IMR-90 (cell line): ENCODE data around the gene KCNAB1. TPM values are rescaled to one million over a fixed set of nuclear protein-coding genes. Genes with fewer than 3 reads are reported as not detected.

ENCODE experiments used
- ATAC-seq: fragments of 200-7000 bp; cut with Tn5 transposase; 2 replicates; pipeline ENCODE4 v1.9.1; 2020; ENCODE audit warnings: low read depth, mild to moderate bottlenecking, moderate library complexity
- BruUV-seq: library from RNA; stranded (reverse); fragments of 400-500 nt; replicated peaks from 2 replicates; lab custom pipeline; 2021; lab: Mats Ljungman, UMichigan
- CTCF ChIA-PET: fragments of 300-600 bp; formaldehyde crosslinking; extraction: SDS; loops from one replicate; lab custom pipeline; 2021; ENCODE audit warnings: antibody characterized with exemption; lab: Yijun Ruan, JAX
- POLR2A ChIA-PET: fragments of 300-600 bp; sonication (Branson Sonifier 250); formaldehyde crosslinking; loops from one replicate; lab custom pipeline; 2022; ENCODE audit warnings: antibody characterized with exemption; ENCODE audit not compliant: unreplicated experiment; lab: Charles Lee
- DNase-seq: peaks from one replicate; pipeline ENCODE4 v3.0.0; 2013
- H2AFZ ChIP-seq: replicated peaks from 2 replicates; pipeline ENCODE3; 2013; ENCODE audit warnings: low read length, mild to moderate bottlenecking; ENCODE audit not compliant: poor library complexity
- H2AK5ac ChIP-seq: 2 replicates; pipeline ENCODE4 v1.6.1; 2013; ENCODE audit warnings: low read depth, low read length, inconsistent platforms
- H2AK9ac ChIP-seq: replicated peaks from 2 replicates; pipeline ENCODE3; 2013; ENCODE audit warnings: mild to moderate bottlenecking, low read depth, low read length, moderate library complexity; ENCODE audit not compliant: poor library complexity
- H2BK120ac ChIP-seq: 2 replicates; pipeline ENCODE4 v1.6.1; 2013; ENCODE audit warnings: low read depth, low read length, inconsistent platforms
- H2BK15ac ChIP-seq: 3 replicates; pipeline ENCODE4 v1.6.1; 2013; ENCODE audit warnings: low read depth, low read length, inconsistent platforms
- H2BK20ac ChIP-seq: 2 replicates; pipeline ENCODE4 v1.6.1; 2013; ENCODE audit warnings: low read depth, mild to moderate bottlenecking, inconsistent platforms, low read length, moderate library complexity
- H2BK5ac ChIP-seq: 2 replicates; pipeline ENCODE4 v1.6.1; 2013; ENCODE audit warnings: mild to moderate bottlenecking, low read depth, low read length, inconsistent platforms; ENCODE audit not compliant: poor library complexity, severe bottlenecking
- H3K14ac ChIP-seq: replicated peaks from 2 replicates; pipeline ENCODE4 v1.6.1; 2013; ENCODE audit warnings: low read depth, low read length, inconsistent platforms
- H3K18ac ChIP-seq: 2 replicates; pipeline ENCODE4 v1.6.1; 2013; ENCODE audit warnings: low read depth, low read length, control low read depth
- H3K23ac ChIP-seq: 2 replicates; pipeline ENCODE4 v1.6.1; 2013; ENCODE audit warnings: low read depth, low read length, inconsistent platforms
- H3K27ac ChIP-seq: 2 replicates; pipeline ENCODE4 v1.5.1; 2013; ENCODE audit warnings: mild to moderate bottlenecking, control low read depth, low read length; ENCODE audit not compliant: insufficient read depth
- H3K27me3 ChIP-seq: 2 replicates; pipeline ENCODE4 v1.6.1; 2013; ENCODE audit warnings: low read length; ENCODE audit not compliant: control insufficient read depth, insufficient read depth
- H3K36me3 ChIP-seq: 2 replicates; pipeline ENCODE4 v1.6.1; 2013; ENCODE audit warnings: low read length, mixed read lengths; ENCODE audit not compliant: control insufficient read depth, insufficient read depth
- H3K4ac ChIP-seq: 2 replicates; pipeline ENCODE4 v1.6.1; 2013; ENCODE audit warnings: low read depth, low read length, inconsistent platforms
- H3K4me1 ChIP-seq: 2 replicates; pipeline ENCODE4 v1.6.1; 2013; ENCODE audit warnings: low read length, mixed read lengths; ENCODE audit not compliant: control insufficient read depth, insufficient read depth
- H3K4me2 ChIP-seq: 2 replicates; pipeline ENCODE4 v1.6.1; 2013; ENCODE audit warnings: low read depth, mild to moderate bottlenecking, control low read depth, low read length, moderate library complexity
- H3K4me3 ChIP-seq: 2 replicates; pipeline ENCODE4 v1.5.1; 2013; ENCODE audit warnings: low read depth, mild to moderate bottlenecking, control low read depth, low read length, moderate library complexity; ENCODE audit not compliant: insufficient read depth
- H3K56ac ChIP-seq: 2 replicates; pipeline ENCODE4 v1.6.1; 2013; ENCODE audit warnings: low read length, inconsistent platforms; ENCODE audit not compliant: insufficient read depth; ENCODE audit errors: extremely low read depth
- H3K79me1 ChIP-seq, 2 experiments: 2 replicates each; pipeline ENCODE4 v1.6.1; 2013; ENCODE audit warnings: low read length in 2 of 2, inconsistent platforms in 1 of 2, low read depth in 1 of 2
- H3K9ac ChIP-seq: 2 replicates; pipeline ENCODE4 v1.6.1; 2013; ENCODE audit warnings: low read depth, low read length, control low read depth
- H3K9me1 ChIP-seq: 2 replicates; pipeline ENCODE4 v1.6.1; 2013; ENCODE audit warnings: low read length, inconsistent platforms; ENCODE audit not compliant: insufficient read depth
- H3K9me3 ChIP-seq: 2 replicates; pipeline ENCODE4 v1.6.1; 2013; ENCODE audit warnings: low read length; ENCODE audit not compliant: control insufficient read depth, insufficient read depth
- H4K20me1 ChIP-seq: 2 replicates; pipeline ENCODE4 v1.6.1; 2013; ENCODE audit warnings: low read length, inconsistent platforms; ENCODE audit not compliant: insufficient read depth
- H4K5ac ChIP-seq: 2 replicates; pipeline ENCODE4 v1.6.1; 2013; ENCODE audit warnings: mild to moderate bottlenecking, low read depth, low read length, control low read depth
- H4K8ac ChIP-seq, 2 experiments: 2 replicates each; pipeline ENCODE4 v1.6.1; 2013; ENCODE audit warnings: low read depth in 2 of 2, low read length in 2 of 2, control low read depth in 1 of 2, inconsistent platforms in 1 of 2
- H4K91ac ChIP-seq: 2 replicates; pipeline ENCODE4 v1.6.1; 2013; ENCODE audit warnings: low read depth, low read length, inconsistent platforms; ENCODE audit not compliant: insufficient read depth
- CEBPB ChIP-seq: IDR thresholded peaks from 2 replicates; pipeline ENCODE4 v1.6.1; 2012; ENCODE audit warnings: low read depth, low read length, improper control_type of control experiment
- MAZ ChIP-seq: IDR thresholded peaks from 2 replicates; pipeline ENCODE4 v1.6.1; 2012; ENCODE audit warnings: low read depth, mild to moderate bottlenecking, low read length, improper control_type of control experiment, moderate library complexity, borderline replicate concordance
- NFE2L2 ChIP-seq: fragments of 150-350 bp; IDR thresholded peaks from 2 replicates; pipeline ENCODE4 v1.6.1; 2016; ENCODE audit warnings: low read depth, mild to moderate bottlenecking, low read length
- POLR2A ChIP-seq: IDR thresholded peaks from 2 replicates; pipeline ENCODE4 v1.6.1; 2012; ENCODE audit warnings: mild to moderate bottlenecking, low read depth, low read length
- RAD21 ChIP-seq: IDR thresholded peaks from 2 replicates; pipeline ENCODE4 v1.6.1; 2012; ENCODE audit warnings: low read length, improper control_type of control experiment
- RFX5 ChIP-seq: IDR thresholded peaks from 2 replicates; pipeline ENCODE4 v1.8.0; 2012; ENCODE audit warnings: low read depth, mild to moderate bottlenecking, low read length, moderate library complexity
- SMC3 ChIP-seq: fragments of 150-350 bp; IDR thresholded peaks from 2 replicates; pipeline ENCODE4 v1.6.1; 2016; ENCODE audit warnings: low read depth, mild to moderate bottlenecking, antibody characterized with exemption, low read length, moderate library complexity
- WGBS, 2 experiments: methylation state at CpG; one replicate each; pipeline versions ENCODE4 v1.1.5 to v1.1.7; 2013; ENCODE audit warnings: missing lambda C conversion rate in 2 of 2; ENCODE audit not compliant: insufficient read length in 1 of 2; ENCODE audit errors: extremely low coverage in 2 of 2; 5-methylcytosine and 5-hydroxymethylcytosine counted together
- dilution Hi-C: fragments of 300-500 bp; cut with HindIII; formaldehyde crosslinking; loops from one replicate; pipeline ENCODE4 v1.14.3; 2018; ENCODE audit warnings: low sequenced_read_pairs; ENCODE audit not compliant: unreplicated experiment
- in situ Hi-C: fragments of 300-500 bp; cut with MboI; formaldehyde crosslinking; loops from 3 replicates; pipeline ENCODE4 v1.14.3; 2019; ENCODE audit warnings: low sequenced_read_pairs, inconsistent platforms, mixed read lengths
- intact Hi-C: fragments of 100-400 bp; cut with micrococcal nuclease; formaldehyde crosslinking; loops from 2 replicates; pipeline ENCODE4 v1.10.0; 2022
- polyA plus RNA-seq, 3 experiments: library from polyadenylated mRNA; depleted of rRNA; stranded (reverse); fragments of >200 nt; gene quantifications; 2 replicates each; pipeline ENCODE4 v1.2.3, GENCODE V29; 2012; ENCODE audit warnings: low replicate concordance in 1 of 3
- total RNA-seq: library from RNA; depleted of rRNA; stranded (reverse); fragments of >200 nt; gene quantifications from 2 replicates; pipeline ENCODE4 v1.2.3, GENCODE V29; 2012

KCNAB1 gene
- total and polyA plus RNA-seq, 2 of the 4 experiments (the other 2 are of a cell fraction) = under 0.01 to 0.07 TPM

DNA sequence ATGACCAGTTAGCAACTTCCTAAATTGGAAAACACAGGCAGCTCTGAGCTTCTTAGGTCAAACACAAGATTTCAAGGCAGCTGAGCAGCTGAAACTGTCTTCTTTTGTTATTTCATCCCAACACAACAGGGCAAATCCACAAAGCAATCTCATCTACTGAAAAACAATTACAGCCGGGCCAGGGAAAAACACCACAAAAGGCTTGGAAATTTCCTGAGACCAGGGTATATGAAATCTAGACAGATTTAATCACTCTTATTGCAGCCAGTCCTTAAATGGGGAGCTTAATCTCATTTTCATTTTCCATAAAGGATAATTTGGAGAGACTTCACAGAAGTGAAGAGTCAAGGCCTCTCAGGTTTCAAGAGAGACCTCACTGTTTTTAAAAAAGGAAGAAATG, 252.7 kb downstream of the KCNAB1 start:
- Histone ChIP-seq H3K27ac (no peak overlapping the region), H4K5ac (no peak overlapping the region), H2AK5ac (no peak overlapping the region), H2BK20ac (no peak overlapping the region), H4K8ac (no peak overlapping the region), H3K4me1 (no peaks in the 10 kb centered on the region), H2BK15ac (no peak overlapping the region), H3K79me1 (no peaks in the 10 kb centered on the region), H4K91ac (no peak overlapping the region), H3K9ac (no peak overlapping the region), H3K4ac (no peak overlapping the region), H2BK5ac (no peak overlapping the region), H4K20me1 (no peaks in the 10 kb centered on the region), H2BK120ac (no peak overlapping the region), H3K56ac (no peak overlapping the region), H2AFZ (no peak overlapping the region), H2AK9ac (no peak overlapping the region), H3K9me1 (no peaks in the 10 kb centered on the region), H3K36me3 (no peaks in the 10 kb centered on the region), H3K9me3 (no peaks in the 10 kb centered on the region), H3K4me3 (no peak overlapping the region), H3K4me2 (no peak overlapping the region), H3K18ac (no peak overlapping the region), H3K14ac (no peak overlapping the region), H3K23ac (no peak overlapping the region), H3K27me3 (peaks cover 5% of the 10 kb centered on the region; the same call in 1 of the 2 replicates)
- dilution Hi-C loops (no loop called here), intact Hi-C loops (no loop called here), in situ Hi-C loops (no loop called here)
- POLR2A ChIA-PET = no interaction called here
- CTCF ChIA-PET = interaction anchor here (1.1 kb wide), 1 partner anchor 10 kb away, joined by 3 read pairs; no protein-coding TSS in a partner anchor
- no peak for DNase-seq
- no peak for ATAC-seq
- BruUV-seq = no TSS peak
- TF ChIP-seq MAZ = no peak
- no peak for TF ChIP-seq RAD21
- TF ChIP-seq SMC3 = no peak
- no peak for TF ChIP-seq CEBPB
- TF ChIP-seq RFX5 = no peak
- TF ChIP-seq NFE2L2 = no peak
- TF ChIP-seq POLR2A = no peak
- no CpG with 5 or more reads among the region's 1 CpG for WGBS, 2 experiments
